NK-92 (cell line): ENCODE measurements around the gene STRN.
"Not testable (repeated sequence)": the region's sequence is repeated elsewhere in the genome, so short reads cannot be mapped to it uniquely, and the experiment has no call there.

Experiments used
- DNase-seq: peaks from one replicate; lab custom pipeline; 2025; ENCODE audit not compliant: unreplicated experiment; lab: John Stamatoyannopoulos, UW

The STRN gene

GRCh38 chr2:36912695-36913094 lies 53.6 kb downstream of the STRN start:
- DNase-seq = no peak

- DNase-seq = no peak
These were observed 55.3 kb downstream of the STRN start for GRCh38 chr2:36911012-36911411.

DNA sequence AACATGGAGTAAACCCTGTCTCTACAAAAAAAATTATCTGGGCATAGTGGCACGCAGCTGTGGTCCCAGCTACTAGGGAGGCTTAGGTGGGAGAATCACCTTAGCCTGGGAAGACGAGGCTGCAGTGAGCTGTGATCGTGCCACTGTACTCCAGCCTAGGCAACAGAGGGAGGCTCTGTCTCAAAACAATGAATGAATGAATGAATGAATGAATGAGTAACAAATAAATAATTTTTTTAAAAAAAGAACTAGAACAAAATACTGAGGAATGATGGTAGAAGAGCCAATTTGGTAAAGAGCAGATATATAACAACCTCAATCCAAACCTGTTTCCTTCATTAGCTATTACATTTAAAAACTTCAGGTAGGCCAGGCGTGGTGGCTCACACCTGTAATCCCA lies 60.1 kb downstream of the STRN start:
- DNase-seq = no peak

DNA sequence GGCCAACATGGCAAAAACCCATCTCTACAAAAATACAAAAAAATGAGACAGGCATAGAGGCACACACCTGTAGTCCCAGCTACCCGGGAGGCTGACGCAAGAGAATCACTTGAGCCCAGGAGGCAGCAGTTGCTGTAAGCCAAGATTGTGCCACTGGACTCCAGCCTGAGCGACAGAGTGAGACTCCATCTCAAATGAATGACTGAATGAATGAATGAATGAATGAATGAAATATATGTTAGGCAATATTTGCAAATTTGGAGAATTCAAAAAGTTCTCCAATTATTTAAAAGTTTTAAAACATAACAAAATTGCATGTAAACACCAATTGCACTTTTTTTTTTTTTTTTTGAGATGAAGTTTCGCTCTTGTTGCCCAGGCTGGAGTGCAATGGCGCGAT lies 61.7 kb downstream of the STRN start:
- no peak for DNase-seq

DNA sequence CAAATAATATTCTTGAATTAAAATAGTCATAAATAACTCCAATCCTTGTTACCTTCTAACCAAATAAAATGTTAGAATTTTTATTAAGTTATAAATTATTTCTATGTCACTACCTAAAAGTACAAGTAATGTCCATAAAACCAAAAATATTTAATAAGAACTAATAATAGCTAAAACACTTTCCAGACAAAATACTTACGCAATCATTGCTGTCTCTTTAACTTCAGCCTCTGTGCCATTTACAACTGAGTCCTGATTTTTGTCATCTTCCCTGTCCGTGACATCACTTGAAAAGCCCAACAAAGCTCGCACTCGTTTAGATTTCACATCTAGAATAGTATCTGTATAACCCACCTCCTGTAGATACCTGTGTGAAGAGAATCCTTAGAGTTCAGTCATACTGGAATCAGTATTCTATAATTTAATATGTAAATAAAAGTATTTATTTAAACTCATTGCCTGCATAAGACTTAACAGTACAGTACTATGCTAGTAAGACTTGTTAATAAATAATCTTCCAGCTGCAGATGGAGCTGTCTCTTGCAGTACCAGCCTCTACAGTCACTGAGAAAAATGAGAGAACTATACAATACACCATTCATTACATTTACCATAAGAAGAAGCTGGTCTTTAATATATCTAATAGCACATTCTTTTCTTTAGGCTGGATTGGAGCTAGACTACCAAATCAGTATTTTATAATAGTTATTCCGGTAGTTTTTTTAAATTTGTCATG lies 63.8 kb downstream of the STRN start:
- no peak for DNase-seq

GRCh38 chr2:36892805-36893204 lies 73.5 kb downstream of the STRN start:
- DNase-seq = no peak

- no peak for DNase-seq
These were observed 76.5 kb downstream of the STRN start for GRCh38 chr2:36889795-36890194.

DNA sequence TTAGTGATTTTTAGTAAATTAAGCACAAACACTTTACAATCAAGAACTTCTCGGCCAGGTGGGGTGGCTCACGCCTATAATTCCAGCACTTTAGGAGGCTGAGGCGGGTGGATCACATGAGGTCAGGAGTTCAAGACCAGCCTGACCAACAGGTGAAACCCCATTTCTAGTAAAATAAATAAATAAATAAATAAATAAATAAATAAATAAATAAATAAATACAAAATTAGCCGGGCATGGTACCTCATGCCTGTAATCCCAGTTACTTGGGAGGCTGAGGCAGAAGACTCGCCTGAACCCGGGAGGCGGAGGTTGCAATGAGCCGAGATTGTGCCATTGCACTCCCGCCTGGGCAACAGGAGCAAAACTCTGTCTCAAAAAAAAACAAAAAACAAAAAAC lies 79.2 kb downstream of the STRN start:
- not testable (repeated sequence) for DNase-seq

DNA sequence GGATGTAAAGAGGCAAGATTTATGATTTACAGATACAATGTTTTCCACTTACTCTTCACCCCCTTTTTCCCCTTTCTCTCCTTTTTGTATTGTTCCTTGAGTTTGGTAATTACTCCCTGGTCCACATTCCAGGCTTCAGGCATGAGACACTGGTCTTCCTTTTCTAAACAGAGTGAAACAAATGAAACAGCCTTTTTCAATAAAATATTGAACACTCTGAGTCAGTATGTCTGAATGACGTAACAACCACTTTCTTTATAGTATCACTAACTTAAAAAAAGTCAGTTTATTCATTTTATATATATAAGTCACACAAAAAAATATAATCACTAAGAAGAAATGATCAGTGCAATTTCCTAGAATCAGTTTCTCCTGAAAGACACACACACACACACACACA lies 79.7 kb downstream of the STRN start:
- DNase-seq = no peak

- DNase-seq = no peak
These were observed 80.7 kb downstream of the STRN start for GRCh38 chr2:36885605-36886004.

DNA sequence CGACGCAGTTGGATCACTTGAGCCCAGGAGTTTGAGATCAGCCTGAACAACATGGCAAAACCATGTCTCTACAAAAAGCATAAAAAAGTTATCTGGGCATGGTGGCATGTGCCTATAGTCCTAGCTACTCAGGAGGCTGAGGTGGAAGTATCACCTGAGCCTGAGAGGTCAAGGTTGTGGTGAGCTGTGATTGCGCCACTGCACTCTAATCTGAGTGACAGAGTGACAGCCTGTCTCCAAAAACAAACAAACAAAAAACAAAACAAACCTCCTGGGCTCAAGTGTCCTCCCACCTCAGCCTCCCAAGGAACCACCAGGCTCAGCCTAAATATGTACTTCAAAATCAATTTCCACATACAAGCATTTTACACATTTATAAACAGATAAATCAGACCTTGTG lies 83.8 kb downstream of the STRN start:
- no peak for DNase-seq

- no peak for DNase-seq
These were observed 84.5 kb downstream of the STRN start for GRCh38 chr2:36881816-36882215.

GRCh38 chr2:36878429-36878828 lies 87.9 kb downstream of the STRN start:
- DNase-seq = no peak

- no peak for DNase-seq
These were observed 95.1 kb downstream of the STRN start for GRCh38 chr2:36871068-36871707.

- no peak for DNase-seq
These were observed 96.7 kb downstream of the STRN start for GRCh38 chr2:36869606-36870005.

- DNase-seq = no peak
These were observed 104.4 kb downstream of the STRN start for GRCh38 chr2:36861896-36862295.

DNA sequence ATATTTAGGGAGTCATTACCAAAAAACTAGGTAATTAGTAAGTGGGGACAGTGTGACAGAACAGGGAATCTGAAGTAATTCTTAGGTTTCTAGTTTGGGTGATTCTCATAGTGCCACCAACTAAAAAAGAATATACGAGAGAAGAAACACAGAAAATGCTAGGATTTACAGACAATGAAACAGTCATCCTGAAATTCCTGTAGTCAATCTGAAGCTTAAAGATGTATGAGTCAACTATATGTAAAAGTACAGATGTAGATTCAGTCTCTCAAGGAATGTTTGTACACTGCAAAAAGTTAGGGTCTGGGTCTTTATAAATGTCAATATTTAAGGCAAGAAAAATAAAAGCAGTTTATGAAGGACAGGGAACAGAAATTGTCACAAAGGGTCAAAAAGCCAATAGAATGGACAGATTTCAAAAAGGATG lies 107.0 kb downstream of the STRN start:
- DNase-seq = no peak

- no peak for DNase-seq
These were observed 107.6 kb downstream of the STRN start for GRCh38 chr2:36858551-36859365.

- DNase-seq = no peak
These were observed 108.6 kb downstream of the STRN start for GRCh38 chr2:36857713-36858112.

- no peak for DNase-seq
These were observed 110.9 kb downstream of the STRN start for GRCh38 chr2:36855429-36855828.

DNA sequence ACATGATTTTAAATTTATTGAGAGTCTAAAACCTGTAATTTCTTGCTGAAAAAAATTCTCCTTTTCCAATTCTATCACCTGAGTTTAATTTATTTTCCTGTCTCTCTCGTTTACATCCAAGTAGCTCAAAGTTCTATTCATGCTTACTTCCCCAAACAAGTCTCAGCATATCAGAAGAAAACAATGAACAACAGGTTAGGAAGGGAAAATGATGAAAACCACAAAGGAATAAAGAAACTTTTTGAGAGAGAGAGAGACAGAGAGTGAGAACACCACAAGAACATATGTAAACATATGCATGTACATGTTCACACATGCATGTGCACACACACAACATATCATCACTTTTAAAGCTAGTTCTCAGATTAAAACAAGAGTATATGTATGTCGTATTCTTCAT lies 112.1 kb downstream of the STRN start:
- no peak for DNase-seq

- DNase-seq = no peak
These were observed 117.1 kb downstream of the STRN start for GRCh38 chr2:36849265-36849664.
